Measurements from ENCODE around the gene METTL26. TPM values are rescaled to one million over a fixed set of nuclear protein-coding genes. Genes with fewer than 3 reads are reported as not detected.

Gene METTL26
- total and polyA plus RNA-seq, 9 of the 15 experiments (the other 6 are each of a cell fraction or from before 2014, with no cell fraction given), result 7.3 to 262 (median 80.9) TPM

GRCh38 chr16:683396-684070 is 47.4 kb upstream of the METTL26 start (continued):
- no peak for TF ChIP-seq SIX5 (IDR thresholded peaks at IDR 0.05; ENCODE audit: borderline replicate concordance in 1 of 2, insufficient read depth in 1 of 2, low read depth in 1 of 2, low read length in 2 of 2)
- peak; percentile 68; the same call in 1 of the 2 replicates for TF ChIP-seq FOXP1 (CRISPR knock-in tag; IDR thresholded peaks at IDR 0.05)
- no peak for TF ChIP-seq FOXM1 (IDR thresholded peaks at IDR 0.05; ENCODE audit: low read depth)
- TF ChIP-seq FOXM1 (CRISPR knock-in tag; IDR thresholded peaks at IDR 0.05; ENCODE audit: low read depth), result peak; percentile 71; the same call in 1 of the 2 replicates
- TF ChIP-seq E2F3 (CRISPR knock-in tag; IDR thresholded peaks at IDR 0.05), result 0 out of 2 replicates have a peak, but pooled peaks have one; percentile 9
- peak; percentile 75 for TF ChIP-seq ZNF253 (CRISPR knock-in tag; conservative IDR thresholded peaks at IDR 0.05)
- peak; percentile 18; the same call in 1 of the 2 replicates for TF ChIP-seq ELF2 (CRISPR knock-in tag; IDR thresholded peaks at IDR 0.05)
- peak; percentile 89 for TF ChIP-seq EGR1 (conservative IDR thresholded peaks at IDR 0.05)
- TF ChIP-seq HMG20B (CRISPR knock-in tag; IDR thresholded peaks at IDR 0.05), result no peak
- TF ChIP-seq ZNF146 (CRISPR knock-in tag; IDR thresholded peaks at IDR 0.05; ENCODE audit: unreplicated experiment), result no peak
- TF ChIP-seq CEBPG (CRISPR knock-in tag; IDR thresholded peaks at IDR 0.05), result peak; percentile 18; the same call in 1 of the 2 replicates
- TF ChIP-seq CEBPG (tag; conservative IDR thresholded peaks at IDR 0.05 in 1 of 2, IDR thresholded peaks at IDR 0.05 in 1 of 2), result no peak
- no peak for TF ChIP-seq ZNF740 (CRISPR knock-in tag; IDR thresholded peaks at IDR 0.05)
- TF ChIP-seq ZNF740 (tag; IDR thresholded peaks at IDR 0.05), result no peak
- TF ChIP-seq XRCC4 (IDR thresholded peaks at IDR 0.05; ENCODE audit: extremely low read depth, insufficient read depth, insufficient read length), result no peak
- peak; percentile 59 for TF ChIP-seq ZFX (CRISPR knock-in tag; IDR thresholded peaks at IDR 0.05)
- TF ChIP-seq ZNF830 (CRISPR knock-in tag; IDR thresholded peaks at IDR 0.05), result peak; percentile 89; the same call in 1 of the 2 replicates
- 0 out of 2 replicates have a peak, but pooled peaks have one; percentile 5 for TF ChIP-seq SMAD4 (CRISPR knock-in tag; conservative IDR thresholded peaks at IDR 0.05)
- TF ChIP-seq NRF1 (conservative IDR thresholded peaks at IDR 0.05 in 1 of 2, IDR thresholded peaks at IDR 0.05 in 1 of 2), result peak; percentile 60 to 71
- TF ChIP-seq POLR2A (conservative IDR thresholded peaks at IDR 0.05), result peak; percentile 67
- peak; percentile 50; the same call in 1 of the 2 replicates for TF ChIP-seq POLR2AphosphoS2 (IDR thresholded peaks at IDR 0.05; ENCODE audit: low read length)
- TF ChIP-seq RHOXF2B (CRISPR knock-in tag; conservative IDR thresholded peaks at IDR 0.05), result peak; percentile 93; the same call in 1 of the 2 replicates
- 0 out of 2 replicates have a peak, but pooled peaks have one; percentile 24 for TF ChIP-seq ZNF282 (CRISPR knock-in tag; IDR thresholded peaks at IDR 0.05)
- TF ChIP-seq MAZ (CRISPR knock-in tag; conservative IDR thresholded peaks at IDR 0.05 in 1 of 2, IDR thresholded peaks at IDR 0.05 in 1 of 2), result 0 out of 4 replicates have a peak, but pooled peaks of 1 of the 2 experiments have one; percentile 14
- peak; percentile 48 for TF ChIP-seq POLR2B (IDR thresholded peaks at IDR 0.05; ENCODE audit: low read depth, partially characterized antibody)
- TF ChIP-seq ZNF445 (CRISPR knock-in tag; IDR thresholded peaks at IDR 0.05; ENCODE audit: low read depth), result peak; percentile 50; the same call in 1 of the 2 replicates
- no peak for TF ChIP-seq SAP30 (IDR thresholded peaks at IDR 0.05; ENCODE audit: borderline replicate concordance, insufficient read depth, low read depth, low read length, poor library complexity, severe bottlenecking)
- TF ChIP-seq PHB (CRISPR knock-in tag; IDR thresholded peaks at IDR 0.05), result 0 out of 2 replicates have a peak, but pooled peaks have one; percentile 55
- no peak for TF ChIP-seq CTBP1 (IDR thresholded peaks at IDR 0.05; ENCODE audit: borderline replicate concordance)
